Endothelial cell (in vitro differentiated cells): ENCODE data around the gene RNF215. TPM values are rescaled to one million over a fixed set of nuclear protein-coding genes. Genes with fewer than 3 reads are reported as not detected.

Source experiments
- DNase-seq: peaks from one replicate; pipeline ENCODE4 v3.0.0; 2021; ENCODE audit warnings: low spot score
- H3K27ac Mint-ChIP-seq: one replicate; pipeline ENCODE4 v1.8.0; 2021; ENCODE audit warnings: mixed read lengths, inconsistent platforms; ENCODE audit not compliant: unreplicated experiment
- H3K27me3 Mint-ChIP-seq: one replicate; pipeline ENCODE4 v1.8.0; 2021; ENCODE audit warnings: mild to moderate bottlenecking, moderate library complexity, mixed read lengths, inconsistent platforms; ENCODE audit not compliant: unreplicated experiment
- H3K36me3 Mint-ChIP-seq: one replicate; pipeline ENCODE4 v1.8.0; 2021; ENCODE audit warnings: mild to moderate bottlenecking, low read depth, mixed read lengths, inconsistent platforms; ENCODE audit not compliant: unreplicated experiment
- H3K4me1 Mint-ChIP-seq: one replicate; pipeline ENCODE4 v1.8.0; 2021; ENCODE audit warnings: mild to moderate bottlenecking, mixed read lengths, inconsistent platforms; ENCODE audit not compliant: unreplicated experiment
- H3K4me3 Mint-ChIP-seq: one replicate; pipeline ENCODE4 v1.8.0; 2021; ENCODE audit warnings: mild to moderate bottlenecking, mixed read lengths, inconsistent platforms; ENCODE audit not compliant: unreplicated experiment
- H3K9me3 Mint-ChIP-seq: one replicate; pipeline ENCODE4 v1.8.0; 2021; ENCODE audit warnings: mixed read lengths, inconsistent platforms; ENCODE audit not compliant: unreplicated experiment
- total RNA-seq: library from RNA; stranded (reverse); fragmentation: NEBNext Ultra II Directional; extraction: Animal tissue kit (Norgen Biotek cat#: 25700); gene quantifications from one replicate; pipeline ENCODE4 v1.2.1, GENCODE V29; 2021; ENCODE audit not compliant: unreplicated experiment
- TF ChIP-seq, protein P1 (sequence below): fragments of 200-600 bp; sonication (generic); IDR thresholded peaks from one replicate; pipeline ENCODE4 v1.5.0; 2021; ENCODE audit warnings: antibody characterized with exemption; ENCODE audit not compliant: unreplicated experiment

The RNF215 gene
- total RNA-seq, 1 donor from 2014 or later, result 39.1 TPM

GRCh38 chr22:30413745-30414524 is 26.7 kb upstream of the RNF215 start:
- no peak overlapping the region for H3K4me3 Mint-ChIP-seq
- H3K27me3 Mint-ChIP-seq, result no peaks in the 10 kb centered on the region
- DNase-seq, result no peak
- H3K9me3 Mint-ChIP-seq, result no peaks in the 10 kb centered on the region
- H3K36me3 Mint-ChIP-seq, result peaks cover 17% of the 10 kb centered on the region
- peaks cover 7% of the 10 kb centered on the region for H3K4me1 Mint-ChIP-seq
- TF ChIP-seq, protein P1, sequence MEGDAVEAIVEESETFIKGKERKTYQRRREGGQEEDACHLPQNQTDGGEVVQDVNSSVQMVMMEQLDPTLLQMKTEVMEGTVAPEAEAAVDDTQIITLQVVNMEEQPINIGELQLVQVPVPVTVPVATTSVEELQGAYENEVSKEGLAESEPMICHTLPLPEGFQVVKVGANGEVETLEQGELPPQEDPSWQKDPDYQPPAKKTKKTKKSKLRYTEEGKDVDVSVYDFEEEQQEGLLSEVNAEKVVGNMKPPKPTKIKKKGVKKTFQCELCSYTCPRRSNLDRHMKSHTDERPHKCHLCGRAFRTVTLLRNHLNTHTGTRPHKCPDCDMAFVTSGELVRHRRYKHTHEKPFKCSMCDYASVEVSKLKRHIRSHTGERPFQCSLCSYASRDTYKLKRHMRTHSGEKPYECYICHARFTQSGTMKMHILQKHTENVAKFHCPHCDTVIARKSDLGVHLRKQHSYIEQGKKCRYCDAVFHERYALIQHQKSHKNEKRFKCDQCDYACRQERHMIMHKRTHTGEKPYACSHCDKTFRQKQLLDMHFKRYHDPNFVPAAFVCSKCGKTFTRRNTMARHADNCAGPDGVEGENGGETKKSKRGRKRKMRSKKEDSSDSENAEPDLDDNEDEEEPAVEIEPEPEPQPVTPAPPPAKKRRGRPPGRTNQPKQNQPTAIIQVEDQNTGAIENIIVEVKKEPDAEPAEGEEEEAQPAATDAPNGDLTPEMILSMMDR, result no peak
- H3K27ac Mint-ChIP-seq, result no peak overlapping the region

DNA sequence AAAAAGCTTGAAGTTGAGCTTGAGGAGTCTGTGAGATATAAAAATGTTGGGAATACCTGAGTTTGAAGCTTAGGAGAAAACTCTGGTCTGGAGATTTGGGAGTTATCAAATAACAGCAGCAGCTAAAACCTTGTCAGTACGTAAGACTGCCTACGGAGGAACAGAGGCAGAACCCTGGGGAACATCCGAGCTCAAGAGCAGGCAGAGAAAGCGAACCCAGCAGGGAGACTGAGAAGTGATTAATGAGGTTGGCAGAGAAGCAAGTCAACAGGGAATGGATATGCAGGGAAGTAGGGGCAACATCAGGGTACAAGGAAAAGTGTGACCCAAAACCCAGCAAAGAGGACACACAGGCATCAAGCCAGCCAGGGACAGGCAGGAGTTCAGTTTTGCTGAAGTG is 25.8 kb upstream of the RNF215 start:
- H3K27ac Mint-ChIP-seq, result no peak overlapping the region
- H3K4me1 Mint-ChIP-seq, result peaks cover 7% of the 10 kb centered on the region
- no peak overlapping the region for H3K4me3 Mint-ChIP-seq
- no peaks in the 10 kb centered on the region for H3K27me3 Mint-ChIP-seq
- peaks cover 17% of the 10 kb centered on the region for H3K36me3 Mint-ChIP-seq
- no peak for DNase-seq
- TF ChIP-seq, protein P1, result no peak
- no peaks in the 10 kb centered on the region for H3K9me3 Mint-ChIP-seq

GRCh38 chr22:30411780-30412179 is 24.6 kb upstream of the RNF215 start:
- Mint-ChIP-seq H3K36me3 (peaks cover 17% of the 10 kb centered on the region), H3K4me3 (no peak overlapping the region), H3K27ac (no peak overlapping the region), H3K27me3 (no peaks in the 10 kb centered on the region), H3K4me1 (peaks cover 7% of the 10 kb centered on the region), H3K9me3 (no peaks in the 10 kb centered on the region)
- TF ChIP-seq, protein P1, result no peak
- no peak for DNase-seq

- TF ChIP-seq, protein P1, result no peak
- H3K4me1 Mint-ChIP-seq, result no peaks in the 10 kb centered on the region
- H3K27me3 Mint-ChIP-seq, result peaks cover 4% of the 10 kb centered on the region
- H3K9me3 Mint-ChIP-seq, result no peaks in the 10 kb centered on the region
- no peak overlapping the region for H3K4me3 Mint-ChIP-seq
- H3K27ac Mint-ChIP-seq, result no peak overlapping the region
- no peak for DNase-seq
- H3K36me3 Mint-ChIP-seq, result peaks cover 13% of the 10 kb centered on the region
These were observed 21.3 kb upstream of the RNF215 start for GRCh38 chr22:30408388-30409102.

DNA sequence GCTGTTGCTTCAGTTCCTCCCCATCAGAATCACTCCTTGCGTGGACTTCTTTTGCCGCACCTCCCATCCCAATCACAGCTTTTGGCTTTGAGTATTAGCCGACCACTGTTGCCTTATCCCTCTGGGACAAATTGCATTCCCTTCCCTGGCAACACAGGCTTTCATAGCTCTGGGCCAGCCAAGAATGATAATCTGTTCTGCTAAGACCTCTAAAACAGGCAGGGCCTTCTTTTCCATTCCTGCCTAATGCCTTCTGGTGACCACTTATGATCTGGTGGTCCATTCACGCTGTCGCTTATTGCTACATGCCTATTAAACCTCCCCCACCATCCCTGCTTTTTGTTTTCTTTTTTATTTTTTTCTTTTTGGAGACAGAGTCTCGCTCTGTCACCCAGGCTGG is 19.2 kb upstream of the RNF215 start:
- Mint-ChIP-seq H3K27ac (no peak overlapping the region), H3K36me3 (peaks cover 7% of the 10 kb centered on the region), H3K9me3 (no peaks in the 10 kb centered on the region), H3K4me1 (peaks cover 7% of the 10 kb centered on the region), H3K27me3 (peaks cover 9% of the 10 kb centered on the region), H3K4me3 (no peak overlapping the region)
- no peak for DNase-seq
- TF ChIP-seq, protein P1, result no peak
